ENCODE measurements around the gene AS3MT.

Gene AS3MT

DNA sequence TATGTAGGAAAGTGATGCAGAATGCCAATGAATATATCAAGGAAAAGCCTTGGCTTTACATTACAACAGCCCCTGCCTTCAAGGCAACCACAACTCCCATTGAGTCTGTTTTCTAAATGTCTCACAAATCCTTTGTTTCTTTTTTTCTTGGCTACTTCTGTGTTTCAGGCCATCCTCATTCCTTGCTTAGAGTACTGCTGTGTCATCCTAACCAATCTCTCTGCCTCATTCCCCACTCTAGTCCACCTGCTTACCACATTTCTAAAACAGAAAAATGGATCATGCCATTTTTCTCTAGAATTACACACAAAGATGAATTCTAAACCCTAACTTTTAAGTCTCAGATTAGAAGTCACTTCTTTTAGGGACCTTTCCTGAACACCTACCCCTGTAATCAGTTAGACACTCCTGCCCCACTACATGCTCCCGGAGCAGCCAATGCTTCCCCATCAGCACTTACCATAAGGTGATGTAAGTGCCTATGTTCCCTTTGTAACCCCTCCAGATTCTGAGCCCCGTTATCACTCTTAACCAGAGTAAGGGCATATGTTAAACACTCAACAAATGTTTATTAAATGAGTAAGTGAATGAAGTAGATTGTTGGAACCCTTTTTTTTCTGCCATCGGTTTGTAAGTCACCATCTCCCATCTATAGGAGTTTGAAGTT is 12.4 kb upstream of the AS3MT start:
- no peak for DNase-seq

DNA sequence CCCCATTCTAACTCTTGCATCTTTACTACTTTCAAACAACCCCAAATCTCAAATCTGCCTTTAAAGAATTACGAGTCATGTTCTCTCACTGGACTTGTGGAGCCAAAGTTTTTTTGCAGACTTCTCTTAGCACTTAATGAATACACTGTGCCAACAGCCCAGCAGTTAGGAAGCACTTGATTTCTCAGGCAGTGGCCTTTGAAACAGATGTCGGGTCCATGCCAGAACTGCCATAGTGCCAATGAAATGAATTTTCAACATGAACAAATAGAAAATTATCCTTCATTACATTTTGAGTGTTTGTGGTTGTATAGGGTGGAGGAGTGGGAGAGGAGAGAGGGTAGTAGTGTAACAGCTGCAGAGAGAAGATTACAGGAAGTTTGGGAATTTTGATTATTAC is 9.4 kb upstream of the AS3MT start:
- no peak for DNase-seq

DNA sequence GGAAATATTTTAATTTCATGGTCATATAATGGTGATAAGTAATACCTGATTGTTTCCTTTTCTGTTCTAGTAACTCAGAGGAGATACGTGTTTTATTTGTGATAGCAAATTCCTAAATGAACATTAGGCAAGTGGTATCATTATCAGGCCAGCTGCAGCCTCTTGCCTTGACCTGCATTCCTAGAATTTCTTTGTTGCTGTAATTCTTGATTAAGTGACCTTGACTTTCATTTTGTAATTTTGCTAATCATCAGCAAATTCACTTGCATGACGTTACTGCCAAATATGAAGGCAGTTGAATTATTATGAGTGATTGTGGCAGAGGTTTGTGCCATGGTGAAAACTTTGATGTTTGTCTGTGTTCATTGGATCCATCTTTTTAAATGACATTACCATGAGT is 5.6 kb upstream of the AS3MT start:
- no peak for DNase-seq

DNA sequence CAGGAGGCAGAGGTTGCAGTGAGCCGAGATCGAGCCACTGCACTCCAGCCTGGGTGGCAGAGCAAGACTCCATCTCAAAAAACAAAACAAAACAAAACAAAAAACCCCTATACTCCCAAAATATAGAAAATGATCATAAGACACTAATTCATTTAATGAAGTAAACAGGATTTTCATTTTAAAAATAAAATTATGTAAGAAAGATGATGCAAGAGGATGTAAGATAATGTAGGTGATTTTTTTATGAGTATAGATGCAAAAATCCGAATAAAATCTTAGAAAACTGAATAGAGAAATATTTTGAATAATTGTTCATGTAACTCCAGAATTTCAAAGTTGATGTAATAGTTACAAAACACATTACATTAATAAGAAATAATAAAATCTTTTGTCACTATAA is 3.6 kb upstream of the AS3MT start:
- DNase-seq, result no peak

DNA sequence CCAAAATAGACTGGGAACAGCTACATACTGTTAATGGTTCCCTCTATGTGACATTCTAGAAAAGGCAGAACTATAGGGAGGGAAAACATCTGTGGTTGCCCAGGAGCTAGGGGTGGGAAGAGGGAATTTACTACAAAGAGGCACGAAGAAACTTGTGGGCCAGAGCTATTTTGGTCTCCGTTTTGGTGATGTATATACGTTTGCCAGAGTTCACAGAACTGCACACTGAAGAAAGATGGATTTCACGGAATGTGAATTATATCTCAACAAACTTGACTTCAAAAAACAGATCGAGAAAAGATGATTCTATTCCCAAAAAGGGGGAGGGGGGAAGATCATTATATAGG is 386 bp upstream of the AS3MT start:
- no peak for DNase-seq

DNA sequence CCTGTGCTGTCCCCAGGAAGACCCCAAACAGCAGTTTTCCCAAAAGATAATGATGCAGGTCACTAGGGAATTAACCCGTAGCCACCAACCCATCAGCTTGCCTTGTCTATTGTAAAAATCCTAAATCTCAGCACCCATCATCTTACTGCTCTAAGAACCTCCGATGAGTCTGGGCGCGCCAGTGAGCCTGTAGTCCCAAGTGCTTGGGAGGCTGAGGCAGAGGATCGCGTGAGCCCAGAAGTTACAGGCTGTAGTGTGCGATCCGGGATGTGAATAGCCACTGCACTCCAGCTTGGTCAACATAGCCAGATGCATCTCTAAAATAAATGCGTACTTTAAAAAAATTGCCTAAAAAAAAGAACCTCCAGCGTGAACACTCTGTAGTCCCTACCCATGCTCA is 951 bp downstream of the AS3MT start:
- no peak for DNase-seq

DNA sequence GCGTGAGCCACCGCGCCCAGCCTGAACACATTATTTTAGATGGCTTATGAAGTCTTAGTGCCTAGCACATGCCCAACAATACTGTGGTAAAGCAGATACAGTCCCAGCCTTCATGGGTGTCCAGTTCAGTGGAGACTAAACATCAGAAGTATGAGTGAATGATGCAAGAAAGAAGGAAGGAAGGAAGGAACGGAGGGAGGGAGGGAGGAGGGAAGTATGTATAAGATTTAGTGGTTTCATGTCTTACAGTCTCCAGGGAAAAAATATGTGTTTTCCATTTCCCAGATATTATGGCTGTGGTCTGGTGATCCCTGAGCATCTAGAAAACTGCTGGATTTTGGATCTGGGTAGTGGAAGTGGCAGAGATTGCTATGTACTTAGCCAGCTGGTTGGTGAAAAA is 2.9 kb downstream of the AS3MT start:
- no peak for DNase-seq

DNA sequence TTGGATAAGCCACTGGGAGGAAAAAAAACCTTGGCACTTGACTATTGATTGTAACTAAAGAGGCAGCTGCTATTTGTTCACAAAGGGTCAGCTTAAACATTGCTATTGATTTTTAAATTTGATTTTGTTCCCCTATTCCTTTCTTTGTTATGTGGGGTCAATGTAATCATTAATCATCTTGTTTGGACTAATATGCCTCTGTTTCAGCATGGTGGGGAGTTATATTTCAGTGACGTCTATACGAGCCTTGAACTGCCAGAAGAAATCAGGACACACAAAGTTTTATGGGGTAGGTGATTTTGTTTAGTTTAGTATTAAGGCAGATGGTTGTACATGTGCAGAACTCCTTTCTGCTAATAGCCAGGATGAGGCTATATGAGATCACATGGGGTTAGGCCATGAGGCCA is 7.5 kb downstream of the AS3MT start:
- no peak for DNase-seq

DNA sequence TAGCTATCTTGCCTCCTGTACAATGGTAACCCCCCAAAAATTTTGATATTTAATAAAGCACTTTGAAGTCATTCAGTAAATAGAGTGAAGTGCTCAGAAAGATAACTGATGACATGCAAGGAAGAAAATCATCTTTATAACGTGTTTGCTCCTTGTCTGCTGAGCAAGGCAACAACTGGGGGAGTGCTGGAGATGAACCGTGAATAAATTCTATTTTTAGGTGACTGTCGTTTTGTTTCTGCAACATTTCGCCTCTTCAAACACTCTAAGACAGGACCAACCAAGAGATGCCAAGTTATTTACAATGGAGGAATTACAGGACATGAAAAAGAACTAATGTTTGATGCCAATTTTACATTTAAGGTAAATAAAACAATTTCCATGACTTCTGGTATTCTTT is 9.4 kb downstream of the AS3MT start:
- DNase-seq, result no peak

DNA sequence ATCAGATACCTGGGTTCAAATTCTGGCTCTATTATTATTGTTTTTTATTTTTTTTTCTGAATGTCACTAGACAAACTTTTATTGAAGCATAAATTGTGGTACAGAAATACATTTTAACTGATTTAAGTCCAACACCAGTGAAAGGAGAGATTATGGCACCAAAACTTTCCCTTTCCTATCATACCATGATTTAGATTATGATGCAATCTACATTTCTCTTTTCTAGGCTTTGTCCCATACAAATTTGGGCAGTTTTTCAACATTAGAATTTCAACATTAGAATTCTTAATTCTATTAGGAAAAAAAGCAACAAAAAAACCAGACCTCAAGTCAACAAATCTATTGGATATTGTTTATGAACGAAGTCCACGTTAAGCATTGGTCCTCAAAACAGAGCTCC is 11.0 kb downstream of the AS3MT start:
- no peak for DNase-seq

DNA sequence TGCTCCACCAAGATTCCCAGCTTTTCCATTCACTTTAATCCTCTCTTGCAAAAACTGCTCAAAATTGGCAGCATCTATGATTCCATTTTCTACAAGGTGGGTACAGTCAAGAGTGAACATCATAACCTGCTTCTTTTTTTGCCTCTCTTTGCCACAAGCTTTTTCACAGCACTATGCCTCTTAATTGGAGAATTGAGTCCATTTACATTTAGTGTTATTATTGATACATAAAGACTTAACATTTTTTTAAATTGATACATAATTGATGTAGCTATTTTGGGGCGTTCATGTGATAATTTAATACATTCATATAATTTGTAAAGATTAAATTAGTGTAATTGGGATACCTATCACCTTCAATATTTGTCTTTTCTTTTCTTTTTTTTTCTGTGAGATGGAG is 18.8 kb downstream of the AS3MT start:
- no peak for DNase-seq

DNA sequence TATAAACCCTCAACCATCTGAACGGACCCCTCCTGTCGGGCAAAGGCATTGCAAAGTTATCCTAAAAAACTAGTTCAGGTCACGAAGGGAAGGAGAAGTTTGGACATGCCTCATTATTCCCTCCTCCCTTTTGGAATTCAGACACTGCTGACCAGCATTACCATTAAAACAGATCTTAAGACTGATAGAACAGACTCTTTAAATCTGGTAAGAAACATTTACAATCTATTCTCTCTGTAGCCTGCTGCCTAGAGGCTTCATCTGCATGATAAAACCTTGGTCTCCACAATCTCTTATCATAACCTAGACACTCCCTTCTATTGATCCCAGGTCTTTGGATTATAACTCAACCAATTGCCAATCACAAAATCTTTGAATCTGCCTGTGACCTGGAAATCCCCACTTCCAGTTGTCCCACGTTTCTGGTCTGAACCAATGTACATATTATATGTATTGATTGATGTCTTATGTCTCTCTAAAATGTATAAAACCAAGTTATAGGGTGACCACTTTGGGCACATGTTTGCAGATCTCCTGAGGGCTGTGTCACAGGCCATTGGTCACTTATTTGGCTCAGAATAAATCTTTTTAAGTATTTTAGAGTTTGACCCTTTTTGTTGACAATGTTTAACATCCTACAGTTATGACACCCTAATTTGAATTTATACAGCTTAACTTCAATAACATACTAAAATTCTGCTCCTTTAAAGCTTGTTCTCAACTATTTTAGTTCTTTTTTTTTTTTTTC is 25.4 kb downstream of the AS3MT start:
- no peak for DNase-seq

DNA sequence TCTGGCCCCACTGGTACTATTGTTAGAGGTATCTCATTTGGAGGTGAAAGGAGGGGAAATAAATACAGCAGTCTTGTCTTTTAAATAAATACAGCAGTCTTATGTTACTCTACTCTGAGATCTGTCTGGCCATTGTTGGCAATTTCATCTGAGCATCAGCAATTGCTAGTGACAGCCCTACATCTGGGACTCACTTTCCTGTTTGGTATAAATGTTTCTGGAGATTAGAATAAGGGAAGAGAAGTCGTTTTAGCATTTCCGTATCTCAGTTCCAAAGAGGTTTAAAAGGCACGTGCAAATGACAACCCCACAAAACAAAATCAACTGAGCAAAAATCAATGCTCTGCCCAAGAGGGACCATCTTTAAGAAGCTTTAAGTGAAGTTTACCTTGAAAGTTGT is 30.7 kb downstream of the AS3MT start:
- no peak for DNase-seq

DNA sequence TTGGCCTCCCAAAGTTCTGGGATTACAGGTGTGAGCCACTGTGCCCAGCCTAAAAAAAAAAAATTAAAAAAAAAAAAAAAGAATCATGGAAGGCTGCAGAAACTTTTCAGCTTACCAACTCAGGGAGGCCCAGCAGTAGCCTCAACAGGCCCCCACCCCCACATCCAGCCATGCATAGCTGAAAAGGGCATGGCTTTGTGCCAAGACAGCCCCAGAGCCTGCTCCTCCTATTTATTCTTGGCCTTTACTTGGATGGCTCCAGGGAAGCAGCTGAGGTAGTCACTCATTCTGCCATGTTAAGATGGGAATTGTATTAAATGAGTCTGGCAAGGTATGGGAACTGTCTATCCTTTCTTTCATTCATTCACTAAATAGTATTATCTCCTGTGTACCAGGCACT is 35.1 kb downstream of the AS3MT start:
- no peak for DNase-seq

DNA sequence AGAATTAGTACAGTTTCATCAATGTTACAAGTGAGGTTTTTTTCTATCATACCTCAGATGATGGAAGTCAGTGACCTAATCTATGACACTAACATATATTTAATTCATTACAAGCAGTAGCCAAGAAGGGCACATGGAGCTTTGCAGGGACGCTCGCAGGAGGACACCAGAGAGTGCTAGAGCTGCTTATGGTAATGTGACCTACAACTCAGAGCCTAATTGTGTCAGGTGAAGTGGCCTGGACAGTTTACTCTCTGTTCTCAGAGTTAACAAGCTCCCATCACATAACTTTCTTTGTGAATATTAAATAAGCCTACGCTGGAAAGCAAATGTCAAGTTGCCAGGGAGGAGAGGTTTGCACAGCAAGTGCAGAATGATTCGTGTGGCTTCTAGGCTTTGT is 37.2 kb downstream of the AS3MT start:
- no peak for DNase-seq

DNA sequence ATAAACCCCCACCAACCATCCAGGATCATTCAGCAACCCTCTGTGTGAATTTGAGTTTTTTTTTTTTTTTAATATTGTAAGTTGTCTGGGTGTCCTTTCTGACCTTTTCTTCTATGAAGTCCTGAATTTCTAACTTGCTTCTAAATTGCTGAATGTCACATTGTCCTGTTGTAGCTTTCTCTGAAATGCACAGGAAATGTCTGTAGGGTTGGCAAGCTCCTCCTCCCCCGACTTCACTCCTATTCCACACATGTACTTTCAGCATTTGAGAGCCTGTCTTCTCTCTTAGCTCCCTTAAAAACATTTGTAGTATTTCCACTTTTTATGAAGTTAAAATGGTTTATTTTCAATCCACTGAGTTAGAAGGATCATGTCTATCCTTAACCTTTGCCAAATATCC is 45.5 kb downstream of the AS3MT start:
- DNase-seq, result no peak

DNA sequence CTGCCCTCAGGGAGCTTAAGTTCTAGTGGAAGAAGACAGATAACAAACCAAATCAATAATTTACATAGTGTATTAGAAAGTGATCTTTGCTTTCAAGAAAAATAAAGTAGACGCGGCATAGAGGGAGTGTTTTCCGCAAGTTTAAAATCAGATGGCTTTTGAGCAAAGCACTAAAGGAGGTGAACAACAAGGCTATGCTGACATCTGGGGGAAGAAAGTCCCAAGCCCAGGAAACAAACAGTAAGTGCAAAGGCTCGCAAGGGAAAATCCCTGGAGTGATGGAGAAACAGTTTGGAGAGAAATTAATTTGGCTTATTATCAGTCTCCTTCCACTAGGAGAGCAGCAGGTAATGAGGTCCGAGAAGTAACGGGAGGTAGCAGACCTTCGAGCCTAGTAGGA is 46.9 kb downstream of the AS3MT start:
- no peak for DNase-seq

DNA sequence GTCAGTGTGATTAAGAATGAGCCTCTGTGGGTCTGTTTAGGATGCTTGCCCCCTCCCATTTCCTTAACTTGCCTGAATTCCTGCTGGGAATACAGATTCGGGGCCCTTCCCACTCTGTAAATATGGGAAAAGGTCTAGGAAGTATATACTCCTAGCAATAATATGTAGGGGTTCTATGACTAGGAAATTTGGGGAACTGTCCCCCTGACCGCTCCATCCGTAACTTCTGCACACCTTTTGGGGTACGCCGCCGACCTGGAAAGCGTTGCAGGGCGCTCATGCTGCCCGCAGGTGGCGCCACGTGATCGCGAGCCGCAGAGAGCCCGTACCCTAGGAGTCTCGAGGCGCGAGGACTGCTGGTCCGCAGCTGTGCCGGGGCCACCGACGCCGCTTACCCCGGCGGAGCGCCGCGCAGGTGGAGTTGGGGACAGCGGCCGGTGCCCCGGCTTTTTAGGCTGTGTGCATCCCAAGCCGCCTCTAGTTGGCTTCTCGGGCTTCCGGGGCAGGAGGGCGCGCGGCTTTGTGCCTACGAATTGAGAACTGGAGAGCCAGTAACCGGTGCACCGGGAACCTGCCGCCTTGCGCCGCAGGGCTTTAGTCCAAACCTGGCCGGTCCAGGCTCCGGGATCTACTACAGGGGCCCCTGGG is 48.2 kb downstream of the AS3MT start:
- peak; percentile 82 for DNase-seq

DNA sequence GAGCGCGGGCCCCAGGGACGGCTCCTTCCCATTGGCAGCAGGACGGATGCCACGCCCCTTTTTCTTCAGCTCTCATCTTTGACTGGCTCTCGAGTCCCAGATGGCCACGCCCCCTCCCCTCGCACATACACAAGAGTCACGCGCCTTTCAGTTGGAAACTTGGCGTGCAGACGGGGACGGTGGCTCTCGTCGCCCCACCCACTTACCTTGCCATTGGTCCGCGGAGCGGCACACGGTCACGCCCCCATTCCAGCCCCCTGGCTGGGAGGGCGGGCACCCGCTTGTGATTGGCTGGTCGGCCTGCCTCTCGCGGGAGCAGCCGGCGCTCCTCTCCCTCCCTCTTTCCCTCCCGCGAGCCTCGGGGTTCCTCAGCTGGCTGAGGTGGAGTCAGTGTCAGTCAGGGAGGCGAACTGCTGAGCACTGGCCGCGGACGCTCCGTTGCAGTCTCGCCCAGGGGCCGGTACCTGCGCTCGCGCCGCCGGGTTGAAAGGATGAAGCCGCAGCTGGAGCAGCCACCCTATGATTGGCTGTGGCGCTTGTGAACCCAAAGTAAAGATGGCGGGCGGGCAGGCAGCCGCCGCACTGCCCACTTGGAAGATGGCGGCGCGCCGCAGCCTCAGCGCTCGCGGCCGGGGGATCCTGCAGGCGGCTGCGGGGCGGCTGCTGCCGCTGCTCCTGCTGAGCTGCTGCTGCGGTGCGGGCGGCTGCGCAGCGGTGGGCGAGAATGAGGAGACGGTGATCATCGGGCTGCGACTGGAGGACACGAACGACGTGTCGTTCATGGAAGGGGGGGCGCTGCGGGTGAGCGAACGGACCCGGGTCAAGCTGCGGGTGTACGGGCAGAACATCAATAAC is 48.9 kb downstream of the AS3MT start, which contains the start of gene CNNM2:
Gene CNNM2 (plus strand): TSS at position 333 of the 855 bp plus-strand sequence. CDS start 187 bp downstream, at position 520.
- peak; percentile 100 for DNase-seq

DNA sequence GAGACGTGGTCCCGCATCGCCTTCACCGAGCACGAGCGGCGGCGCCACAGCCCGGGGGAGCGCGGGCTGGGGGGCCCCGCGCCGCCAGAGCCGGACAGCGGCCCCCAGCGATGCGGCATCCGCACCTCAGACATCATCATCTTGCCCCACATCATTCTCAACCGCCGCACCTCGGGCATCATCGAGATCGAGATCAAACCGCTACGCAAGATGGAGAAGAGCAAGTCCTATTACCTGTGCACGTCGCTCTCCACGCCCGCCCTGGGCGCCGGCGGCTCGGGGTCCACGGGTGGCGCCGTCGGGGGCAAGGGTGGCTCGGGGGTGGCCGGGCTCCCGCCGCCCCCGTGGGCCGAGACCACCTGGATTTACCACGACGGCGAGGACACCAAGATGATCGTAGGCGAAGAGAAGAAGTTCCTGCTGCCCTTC is 49.6 kb downstream of the AS3MT start:
- DNase-seq, result peak; percentile 32

DNA sequence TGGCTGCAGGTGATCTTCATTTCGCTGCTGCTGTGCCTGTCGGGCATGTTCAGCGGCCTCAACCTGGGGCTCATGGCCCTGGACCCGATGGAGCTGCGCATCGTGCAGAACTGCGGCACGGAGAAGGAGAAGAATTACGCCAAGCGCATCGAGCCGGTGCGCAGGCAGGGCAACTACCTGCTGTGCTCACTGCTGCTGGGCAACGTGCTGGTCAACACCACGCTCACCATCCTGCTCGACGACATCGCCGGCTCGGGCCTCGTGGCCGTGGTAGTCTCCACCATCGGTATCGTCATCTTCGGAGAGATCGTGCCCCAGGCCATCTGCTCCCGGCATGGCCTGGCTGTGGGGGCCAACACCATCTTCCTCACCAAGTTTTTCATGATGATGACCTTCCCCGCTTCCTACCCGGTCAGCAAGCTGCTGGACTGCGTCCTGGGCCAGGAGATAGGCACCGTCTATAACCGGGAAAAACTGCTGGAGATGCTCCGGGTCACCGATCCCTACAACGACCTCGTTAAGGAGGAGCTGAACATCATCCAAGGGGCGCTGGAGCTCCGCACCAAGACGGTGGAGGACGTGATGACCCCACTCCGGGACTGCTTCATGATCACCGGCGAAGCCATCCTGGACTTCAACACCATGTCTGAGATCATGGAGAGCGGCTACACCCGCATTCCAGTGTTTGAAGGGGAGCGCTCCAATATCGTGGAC is 50.1 kb downstream of the AS3MT start:
- peak; percentile 20 for DNase-seq

DNA sequence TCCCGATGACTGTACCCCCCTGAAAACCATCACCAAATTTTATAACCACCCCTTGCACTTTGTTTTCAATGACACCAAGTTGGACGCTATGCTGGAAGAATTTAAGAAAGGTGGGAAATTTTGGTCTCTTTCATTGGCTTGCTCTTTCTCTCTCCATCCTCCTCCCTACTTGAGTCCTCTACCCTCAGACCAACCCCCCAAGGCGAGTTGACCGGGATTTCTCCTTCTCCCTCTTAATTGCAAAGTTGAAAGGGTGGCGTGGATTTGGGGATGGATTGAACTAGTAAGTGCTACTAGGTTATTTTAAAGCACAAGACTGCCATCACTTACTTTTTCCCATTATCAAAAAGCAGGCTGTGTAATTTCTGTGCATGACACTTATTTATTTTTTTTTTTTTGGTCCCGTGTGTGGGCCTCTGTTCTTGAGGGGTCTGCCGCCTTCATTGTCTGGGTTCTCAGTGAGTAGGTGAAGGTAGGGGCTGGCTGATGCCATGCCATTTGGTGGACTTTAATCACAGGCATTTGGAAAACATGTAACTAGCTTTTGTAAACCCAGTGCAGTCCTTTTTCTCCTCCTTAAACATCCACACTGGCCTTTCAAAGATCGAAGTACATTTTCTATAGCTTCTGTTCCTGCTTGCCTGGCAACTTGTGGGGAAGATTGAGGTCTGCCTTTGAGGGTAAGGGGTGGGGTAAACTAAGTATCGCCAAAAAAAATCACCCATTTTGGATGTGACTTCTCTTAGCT is 50.9 kb downstream of the AS3MT start:
- DNase-seq, result no peak

Measured in activated CD8-positive, alpha-beta memory T cell treated with anti-CD3 and anti-CD28 coated beads, Interleukin-2, amount 50 U/mL, for 4 hours (primary cell).